GM21786 (cell line): ENCODE measurements around the gene LINGO1.

Experiments
- ATAC-seq: cut with Tn5 transposase; IDR thresholded peaks from one replicate; pipeline ENCODE4 v1.9.1; 2021; ENCODE audit not compliant: unreplicated experiment

LINGO1 gene

GRCh38 chr15:77597804-77598453, 34.8 kb downstream of the LINGO1 start:
- ATAC-seq: no peak

- no peak for ATAC-seq
These were observed 35.6 kb downstream of the LINGO1 start for GRCh38 chr15:77596821-77597803.

- ATAC-seq: no peak
These were observed 37.5 kb downstream of the LINGO1 start for GRCh38 chr15:77595231-77595630.

DNA sequence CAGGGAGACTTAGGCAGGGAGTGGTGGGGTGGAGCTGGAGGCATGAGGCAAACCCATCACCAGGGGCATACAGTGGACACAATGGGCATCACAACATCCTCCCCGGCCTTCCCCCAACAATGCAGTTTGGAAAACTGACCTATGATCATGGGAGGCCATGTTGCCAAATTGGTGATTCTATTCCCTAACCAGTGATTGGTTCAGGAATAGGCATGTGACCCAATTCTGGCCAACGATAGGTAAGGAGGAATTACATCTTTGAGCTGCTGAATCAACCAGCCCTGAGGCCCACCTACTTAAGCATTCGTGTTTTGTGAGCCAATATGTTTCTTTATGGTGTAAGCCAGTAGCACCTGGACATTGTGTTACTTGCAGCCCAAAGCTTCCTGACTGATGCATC, 40.0 kb downstream of the LINGO1 start:
- no peak for ATAC-seq

DNA sequence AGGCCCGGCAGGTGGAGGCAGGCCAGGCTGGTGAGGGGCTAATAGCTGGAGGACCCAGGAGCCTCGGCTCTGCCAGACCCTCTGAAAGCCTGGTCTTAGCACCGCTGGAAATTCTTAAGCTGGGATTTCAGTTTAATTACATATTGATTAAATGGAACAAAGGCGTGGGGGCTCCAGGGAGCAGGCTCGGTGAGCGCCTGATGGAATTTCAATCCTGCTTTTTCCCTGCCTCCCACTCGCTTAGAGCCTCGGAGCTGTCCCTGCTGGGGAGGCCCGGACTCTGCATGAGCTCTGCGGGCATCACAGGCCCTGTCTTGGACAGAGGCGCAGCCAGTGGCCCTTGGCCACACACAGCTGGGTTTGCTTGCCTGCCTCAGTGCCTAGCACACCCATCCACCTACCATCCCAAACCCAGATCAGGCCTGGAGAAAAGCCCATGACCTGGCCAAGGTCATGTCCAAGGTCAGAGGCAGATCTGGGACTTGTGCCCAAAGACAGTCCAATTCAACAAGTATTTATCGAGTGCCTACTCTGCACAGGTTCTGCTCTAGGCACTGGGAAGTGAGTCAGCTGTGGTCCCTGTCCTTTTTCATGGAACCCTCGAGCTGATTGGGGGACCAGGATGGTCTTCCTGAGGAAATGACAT, 40.6 kb downstream of the LINGO1 start:
- no peak for ATAC-seq

- ATAC-seq: no peak
These were observed 42.9 kb downstream of the LINGO1 start for GRCh38 chr15:77589839-77590238.

- ATAC-seq: no peak
These were observed 44.6 kb downstream of the LINGO1 start for GRCh38 chr15:77588126-77588525.

DNA sequence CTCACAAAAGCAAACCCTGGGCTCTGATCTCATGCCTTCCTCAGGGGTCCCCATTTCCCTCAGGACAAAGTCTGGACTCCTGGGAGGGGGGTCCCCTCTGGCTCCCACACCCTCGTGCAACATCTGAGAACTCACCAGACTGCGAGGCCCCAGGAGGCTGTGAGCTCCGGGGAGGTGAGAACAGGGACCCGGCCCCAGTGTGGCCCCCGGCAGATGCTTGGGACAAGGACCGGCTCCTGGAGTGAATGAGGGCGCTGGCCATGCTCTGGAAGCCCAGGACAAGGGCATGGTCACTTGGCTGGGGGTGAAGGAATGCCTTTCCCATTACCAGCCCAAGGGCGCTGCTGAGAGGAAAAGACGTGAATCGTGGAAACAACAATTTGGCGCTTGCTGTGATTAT, 48.0 kb downstream of the LINGO1 start:
- no peak for ATAC-seq

DNA sequence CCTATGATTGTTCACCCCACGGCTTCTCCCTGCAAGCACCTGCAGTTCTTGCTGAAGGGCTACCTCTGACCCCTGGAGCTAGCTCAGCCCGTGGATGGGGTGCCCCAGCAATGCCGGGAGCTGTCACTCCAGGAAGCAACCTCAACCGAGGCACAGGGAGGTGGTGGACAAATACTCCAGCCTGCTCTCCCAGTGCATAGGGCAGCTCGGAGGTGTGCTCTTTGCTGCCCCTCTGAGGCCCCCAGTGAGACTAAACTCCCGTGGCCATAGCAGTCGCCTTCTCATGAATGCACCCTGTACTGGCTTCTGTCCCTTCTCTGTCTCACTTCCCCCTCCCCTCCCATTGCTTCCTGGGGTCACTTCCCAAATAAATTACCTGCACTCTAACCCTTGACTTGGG, 48.5 kb downstream of the LINGO1 start:
- ATAC-seq: no peak

- no peak for ATAC-seq
These were observed 49.9 kb downstream of the LINGO1 start for GRCh38 chr15:77582763-77583162.

DNA sequence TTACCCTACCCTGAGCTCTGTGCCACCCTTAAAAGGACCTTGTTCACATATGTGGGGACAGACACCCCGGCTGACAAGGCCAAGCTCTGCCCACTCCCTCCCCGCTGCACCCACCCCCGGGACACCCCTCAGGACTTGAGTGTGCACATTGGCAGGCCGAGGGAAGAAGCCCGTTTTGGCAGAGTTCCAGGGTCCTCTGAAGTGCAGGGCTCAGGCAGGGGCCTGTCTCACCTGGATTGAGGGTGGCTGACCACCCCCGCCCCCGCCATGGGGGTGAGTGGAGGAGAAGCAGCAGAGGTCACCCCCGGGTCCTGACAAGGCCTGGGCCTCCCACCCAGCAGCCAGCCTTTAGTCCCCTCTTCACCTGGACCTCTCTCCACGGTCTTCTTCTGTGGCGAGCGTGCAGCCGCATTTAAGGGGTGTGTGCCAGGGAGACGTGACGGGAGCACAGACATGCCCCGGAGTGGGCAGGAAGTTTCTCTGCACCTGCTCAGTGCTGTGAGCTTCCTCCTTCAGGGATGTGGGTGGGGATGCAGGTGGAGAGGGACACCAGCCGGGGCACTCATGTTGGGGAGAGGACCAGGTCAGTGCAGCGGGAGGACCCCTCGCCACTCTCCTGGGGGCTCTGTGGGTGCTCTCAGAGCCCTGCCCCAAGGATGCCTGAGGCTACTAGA, 50.7 kb downstream of the LINGO1 start:
- ATAC-seq: no peak

- no peak for ATAC-seq
These were observed 51.6 kb downstream of the LINGO1 start for GRCh38 chr15:77580996-77581682.

DNA sequence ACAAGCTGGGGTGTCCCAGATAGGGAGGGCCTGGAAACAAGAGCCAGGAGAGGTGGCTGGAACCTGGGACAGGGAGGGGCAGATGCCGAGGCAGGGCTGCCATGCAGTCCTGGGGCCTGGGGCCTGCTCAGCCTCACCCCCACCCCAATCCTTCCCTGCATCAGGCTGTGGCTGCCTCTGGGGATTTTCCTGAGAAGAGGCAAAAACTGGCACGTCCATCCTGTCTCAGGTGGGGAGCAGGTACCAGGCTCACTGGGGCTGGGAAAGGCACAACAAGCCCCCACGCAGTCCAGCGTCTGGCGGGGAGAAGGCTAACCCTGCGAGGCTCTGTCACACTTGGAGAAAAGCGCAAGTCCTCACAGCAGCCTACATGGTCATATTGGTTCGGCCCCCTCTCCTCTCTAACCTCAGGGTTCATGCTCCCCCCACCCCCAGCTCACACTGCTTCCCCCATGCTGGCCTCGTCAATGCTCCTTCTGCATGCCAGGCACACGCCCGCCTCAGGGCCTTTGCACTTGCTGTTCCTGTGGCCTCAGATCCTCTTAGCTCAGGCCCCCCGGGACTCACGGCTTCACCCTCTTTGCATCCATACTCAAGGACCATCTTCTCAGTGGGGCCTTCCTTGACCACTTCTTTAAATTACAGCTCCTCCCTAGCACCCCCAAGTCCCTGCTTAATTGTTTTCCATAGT, 53.1 kb downstream of the LINGO1 start:
- no peak for ATAC-seq

- no peak for ATAC-seq
These were observed 53.9 kb downstream of the LINGO1 start for GRCh38 chr15:77578641-77579372.

DNA sequence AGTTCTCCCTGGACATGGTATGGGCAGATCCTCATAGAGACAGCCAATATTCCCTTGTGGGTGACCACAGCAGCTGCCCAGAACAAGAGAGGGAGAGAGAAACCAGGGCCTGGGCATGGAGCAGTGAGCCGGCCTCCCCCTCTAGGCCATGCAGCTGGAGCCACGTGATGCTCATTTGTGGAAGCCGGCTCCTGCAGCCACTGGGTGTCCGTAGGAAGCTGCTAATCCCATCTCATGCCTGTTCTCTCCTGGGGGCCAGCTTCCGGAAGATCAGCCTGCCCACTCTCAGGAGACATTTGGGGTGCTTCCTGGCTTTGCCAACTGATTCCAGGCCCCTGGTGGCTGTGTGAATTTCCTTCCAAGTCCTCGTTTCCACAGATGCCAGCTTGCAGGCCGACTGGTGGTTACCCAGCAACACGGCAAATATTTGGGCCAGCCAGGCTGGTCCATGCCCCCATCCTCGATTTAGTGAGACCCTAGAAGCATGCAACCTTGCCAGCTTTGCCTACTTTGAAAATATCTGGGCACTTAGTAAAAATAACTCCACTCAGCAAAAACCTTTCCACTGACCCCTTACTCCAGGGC, 55.3 kb downstream of the LINGO1 start:
- no peak for ATAC-seq

GRCh38 chr15:77576538-77576937, 56.2 kb downstream of the LINGO1 start:
- ATAC-seq: no peak

GRCh38 chr15:77575203-77575934, 57.3 kb downstream of the LINGO1 start:
- ATAC-seq: no peak

- ATAC-seq: no peak
These were observed 58.0 kb downstream of the LINGO1 start for GRCh38 chr15:77574521-77575202.
